Neural cell (in vitro differentiated cells): ENCODE data around the gene PARD3B. TPM values are rescaled to one million over a fixed set of nuclear protein-coding genes. Genes with fewer than 3 reads are reported as not detected.

Experiments used
- H2AFZ ChIP-seq: fragments of 200-600, 300-800 bp; sonication (generic), shearing (Covaris generic); 2 replicates; pipeline ENCODE4 v1.6.0; 2014; ENCODE audit warnings: low read depth, mild to moderate bottlenecking, antibody characterized with exemption, low read length, moderate library complexity
- H3F3A ChIP-seq: fragments of 200-600 bp; shearing (Covaris generic); 2 replicates; pipeline ENCODE4 v1.6.1; 2016; ENCODE audit warnings: mild to moderate bottlenecking, moderate library complexity, mixed read lengths, antibody characterized with exemption, low read length; ENCODE audit not compliant: insufficient read depth, poor library complexity, severe bottlenecking
- H3K27ac ChIP-seq: fragments of 200-600, 300-800 bp; sonication (generic), shearing (Covaris generic); 2 replicates; pipeline ENCODE4 v1.5.1; 2014; ENCODE audit warnings: mild to moderate bottlenecking, low read length, moderate library complexity
- H3K27me3 ChIP-seq: fragments of 300-800, 200-600 bp; sonication (generic), shearing (Covaris generic); 2 replicates; pipeline ENCODE4 v1.6.0; 2014; ENCODE audit warnings: mild to moderate bottlenecking, low read depth, low read length, moderate library complexity; ENCODE audit not compliant: insufficient read depth
- H3K36me3 ChIP-seq: fragments of 300-800, 200-600 bp; sonication (generic), shearing (Covaris generic); 2 replicates; pipeline ENCODE4 v1.5.1; 2014; ENCODE audit warnings: mild to moderate bottlenecking, antibody characterized with exemption, low read length, moderate library complexity; ENCODE audit not compliant: insufficient read depth
- H3K4me2 ChIP-seq: fragments of 300-800, 200-600 bp; sonication (generic), shearing (Covaris generic); 2 replicates; pipeline ENCODE4 v1.6.0; 2014; ENCODE audit warnings: mild to moderate bottlenecking, low read length
- H3K4me3 ChIP-seq: fragments of 300-800, 200-600 bp; sonication (generic), shearing (Covaris generic); 2 replicates; pipeline ENCODE4 v1.5.1; 2014; ENCODE audit warnings: mild to moderate bottlenecking, low read length, moderate library complexity
- H3K79me2 ChIP-seq: fragments of 200-600 bp; shearing (Covaris generic); replicated peaks from 2 replicates; pipeline ENCODE4 v1.6.0; 2014; ENCODE audit warnings: mild to moderate bottlenecking, low read length, moderate library complexity; ENCODE audit not compliant: insufficient read depth
- H3K9ac ChIP-seq: fragments of 300-800, 200-600 bp; sonication (generic), shearing (Covaris generic); 2 replicates; pipeline ENCODE4 v1.6.1; 2016; ENCODE audit warnings: mild to moderate bottlenecking, low read length, mixed read lengths
- H3K9me2 ChIP-seq: fragments of 200-600 bp; shearing (Covaris generic); 2 replicates; pipeline ENCODE4 v1.6.1; 2016; ENCODE audit warnings: mild to moderate bottlenecking, low read length, mixed read lengths; ENCODE audit not compliant: insufficient read depth
- H3K9me3 ChIP-seq: fragments of 200-600, 300-800 bp; sonication (generic), shearing (Covaris generic); 2 replicates; pipeline ENCODE4 v1.6.1; 2016; ENCODE audit warnings: mild to moderate bottlenecking, mixed run types, low read length, moderate library complexity, mixed read lengths
- H4K20me1 ChIP-seq: fragments of 200-600 bp; shearing (Covaris generic); 2 replicates; pipeline ENCODE4 v1.6.1; 2016; ENCODE audit warnings: mild to moderate bottlenecking, mixed run types; ENCODE audit not compliant: insufficient read depth
- CTCF ChIP-seq: fragments of 450-650 bp; IDR thresholded peaks from 2 replicates; pipeline ENCODE4 v1.5.1; 2014; ENCODE audit warnings: antibody characterized with exemption, mild to moderate bottlenecking, moderate library complexity; ENCODE audit not compliant: poor library complexity, severe bottlenecking
- EP300 ChIP-seq: fragments of 450-650 bp; conservative IDR thresholded peaks from 2 replicates; pipeline ENCODE4 v1.6.1; 2014; ENCODE audit warnings: antibody characterized with exemption, mild to moderate bottlenecking, moderate library complexity; ENCODE audit not compliant: poor library complexity, severe bottlenecking
- EZH2 ChIP-seq: fragments of 200-600, 300-800 bp; shearing (Covaris generic), sonication (generic); IDR thresholded peaks from 2 replicates; pipeline ENCODE4 v1.6.1; 2014; ENCODE audit warnings: antibody characterized with exemption, low read length, borderline replicate concordance, mild to moderate bottlenecking; ENCODE audit not compliant: insufficient read depth, poor library complexity, severe bottlenecking
- MXI1 ChIP-seq: fragments of 450-650 bp; conservative IDR thresholded peaks from 2 replicates; pipeline ENCODE4 v1.6.1; 2014; ENCODE audit warnings: antibody characterized with exemption, mild to moderate bottlenecking; ENCODE audit not compliant: poor library complexity, severe bottlenecking
- POLR2AphosphoS5 ChIP-seq: IDR thresholded peaks from 2 replicates; pipeline ENCODE4 v1.6.1; 2012
- RAD21 ChIP-seq: fragments of 450-650 bp; conservative IDR thresholded peaks from 2 replicates; pipeline ENCODE4 v1.6.1; 2014; ENCODE audit warnings: antibody characterized with exemption, mild to moderate bottlenecking, moderate library complexity
- SMC3 ChIP-seq: fragments of 450-650 bp; conservative IDR thresholded peaks from 2 replicates; pipeline ENCODE4 v1.6.1; 2014; ENCODE audit warnings: antibody characterized with exemption, mild to moderate bottlenecking, moderate library complexity; ENCODE audit not compliant: poor library complexity
- TAF1 ChIP-seq: IDR thresholded peaks from 2 replicates; pipeline ENCODE4 v1.6.1; 2012; ENCODE audit warnings: low read depth
- polyA plus RNA-seq: library from polyadenylated mRNA; depleted of rRNA; stranded (reverse); fragments of >200 nt; gene quantifications from 2 replicates; pipeline ENCODE4 v1.2.3, GENCODE V29; 2014
- TF ChIP-seq, protein P1 (sequence below): IDR thresholded peaks from 2 replicates; pipeline ENCODE4 v1.6.1; 2012; ENCODE audit warnings: borderline replicate concordance

PARD3B gene
- polyA plus RNA-seq, 1 donor from 2014 or later, result 0.54 TPM

- no peak overlapping the region for H3K9ac ChIP-seq
Measured at GRCh38 chr2:204730603-204731002, 185.3 kb downstream of the PARD3B start.

DNA sequence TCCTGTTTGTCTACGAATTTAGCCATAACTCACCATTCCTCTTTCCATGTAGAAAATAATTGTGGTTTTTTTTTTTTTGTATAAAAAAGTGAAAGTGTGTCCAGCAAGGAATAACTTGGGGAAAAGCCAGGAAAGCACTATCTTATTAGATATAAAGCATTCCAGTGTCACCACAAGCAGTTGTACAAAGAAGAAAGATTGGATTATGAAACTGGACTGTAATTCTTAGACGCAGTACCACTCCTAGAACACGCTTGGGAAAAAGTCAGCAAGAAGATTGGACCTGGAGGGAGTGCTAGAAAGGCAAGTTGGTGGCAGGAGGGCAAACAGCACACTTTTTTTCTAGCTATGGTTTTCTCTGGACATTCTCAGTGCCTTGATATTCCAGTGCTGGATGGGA lies 186.7 kb downstream of the PARD3B start:
- Histone ChIP-seq H3K79me2 (no peaks in the 10 kb centered on the region), H3K36me3 (no peaks in the 10 kb centered on the region), H3K9me3 (no peaks in the 10 kb centered on the region), H4K20me1 (no peaks in the 10 kb centered on the region), H3F3A (no peaks in the 10 kb centered on the region), H3K9me2 (no peaks in the 10 kb centered on the region), H3K4me2 (no peak overlapping the region), H3K27me3 (no peaks in the 10 kb centered on the region), H2AFZ (no peak overlapping the region), H3K9ac (no peak overlapping the region), H3K4me3 (no peak overlapping the region), H3K27ac (no peak overlapping the region)
- TF ChIP-seq, protein P1, sequence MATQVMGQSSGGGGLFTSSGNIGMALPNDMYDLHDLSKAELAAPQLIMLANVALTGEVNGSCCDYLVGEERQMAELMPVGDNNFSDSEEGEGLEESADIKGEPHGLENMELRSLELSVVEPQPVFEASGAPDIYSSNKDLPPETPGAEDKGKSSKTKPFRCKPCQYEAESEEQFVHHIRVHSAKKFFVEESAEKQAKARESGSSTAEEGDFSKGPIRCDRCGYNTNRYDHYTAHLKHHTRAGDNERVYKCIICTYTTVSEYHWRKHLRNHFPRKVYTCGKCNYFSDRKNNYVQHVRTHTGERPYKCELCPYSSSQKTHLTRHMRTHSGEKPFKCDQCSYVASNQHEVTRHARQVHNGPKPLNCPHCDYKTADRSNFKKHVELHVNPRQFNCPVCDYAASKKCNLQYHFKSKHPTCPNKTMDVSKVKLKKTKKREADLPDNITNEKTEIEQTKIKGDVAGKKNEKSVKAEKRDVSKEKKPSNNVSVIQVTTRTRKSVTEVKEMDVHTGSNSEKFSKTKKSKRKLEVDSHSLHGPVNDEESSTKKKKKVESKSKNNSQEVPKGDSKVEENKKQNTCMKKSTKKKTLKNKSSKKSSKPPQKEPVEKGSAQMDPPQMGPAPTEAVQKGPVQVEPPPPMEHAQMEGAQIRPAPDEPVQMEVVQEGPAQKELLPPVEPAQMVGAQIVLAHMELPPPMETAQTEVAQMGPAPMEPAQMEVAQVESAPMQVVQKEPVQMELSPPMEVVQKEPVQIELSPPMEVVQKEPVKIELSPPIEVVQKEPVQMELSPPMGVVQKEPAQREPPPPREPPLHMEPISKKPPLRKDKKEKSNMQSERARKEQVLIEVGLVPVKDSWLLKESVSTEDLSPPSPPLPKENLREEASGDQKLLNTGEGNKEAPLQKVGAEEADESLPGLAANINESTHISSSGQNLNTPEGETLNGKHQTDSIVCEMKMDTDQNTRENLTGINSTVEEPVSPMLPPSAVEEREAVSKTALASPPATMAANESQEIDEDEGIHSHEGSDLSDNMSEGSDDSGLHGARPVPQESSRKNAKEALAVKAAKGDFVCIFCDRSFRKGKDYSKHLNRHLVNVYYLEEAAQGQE, result no peak
- no peak for TF ChIP-seq CTCF
- no peak for TF ChIP-seq EP300
- TF ChIP-seq SMC3, result no peak
- no peak for TF ChIP-seq EZH2
- TF ChIP-seq RAD21, result no peak
- no peak for TF ChIP-seq TAF1
- TF ChIP-seq POLR2AphosphoS5, result no peak
- no peak for TF ChIP-seq MXI1

More at GRCh38 chr2:204730603-204731002, 185.3 kb downstream of the PARD3B start:
- Histone ChIP-seq H3K79me2 (no peaks in the 10 kb centered on the region), H3K36me3 (no peaks in the 10 kb centered on the region), H3K9me3 (no peaks in the 10 kb centered on the region), H2AFZ (no peak overlapping the region), H3K27ac (peak overlapping the region; percentile 13), H3K4me2 (no peak overlapping the region), H3F3A (peaks cover 4% of the 10 kb centered on the region), H3K27me3 (no peaks in the 10 kb centered on the region), H4K20me1 (no peaks in the 10 kb centered on the region), H3K4me3 (no peak overlapping the region), H3K9me2 (no peaks in the 10 kb centered on the region)
- TF ChIP-seq EP300 (peak; percentile 36), POLR2AphosphoS5 (no peak)
- TF ChIP-seq, protein P1, result no peak
